ENCODE results near the gene AGAP1. TPM values are rescaled to one million over a fixed set of nuclear protein-coding genes. Genes with fewer than 3 reads are reported as not detected.

Gene AGAP1
- total RNA-seq, 1 donor from 2014 or later: 20.4 TPM

DNA sequence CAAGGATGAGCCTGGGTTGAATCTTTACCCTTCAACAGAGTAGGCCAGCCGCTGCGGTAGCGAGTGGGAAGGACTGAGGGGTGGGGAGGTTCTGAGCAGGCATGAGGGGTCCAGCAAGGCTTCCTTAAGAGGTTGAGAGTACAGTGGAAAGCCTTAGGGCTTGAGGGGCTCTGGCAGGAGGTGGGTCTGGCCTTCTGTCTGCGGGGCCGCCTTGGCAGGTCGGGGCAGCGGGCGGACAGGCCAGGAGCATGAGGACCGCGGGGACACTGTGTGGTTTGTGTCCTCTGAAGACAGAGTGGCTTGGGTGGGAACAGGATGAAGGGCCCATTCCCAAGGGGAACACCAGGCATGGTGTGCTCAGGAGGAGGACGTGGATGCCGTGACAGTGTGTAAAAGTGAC lies 250.3 kb downstream of the AGAP1 start:
- Histone ChIP-seq H3K4me3 (no peak overlapping the region), H3K36me3 (no peaks in the 10 kb centered on the region), H3K27me3 (no peaks in the 10 kb centered on the region), H2AFZ (replicated peaks) (no peak overlapping the region), H3K79me2 (ENCODE audit: low read depth) (no peaks in the 10 kb centered on the region), H3K4me2 (no peak overlapping the region), H3K27ac (no peak overlapping the region), H3K9ac (no peak overlapping the region), H4K20me1 (ENCODE audit: low read depth) (peaks cover 60% of the 10 kb centered on the region), H3K9me3 (ENCODE audit: low read depth) (no peaks in the 10 kb centered on the region), H3K4me1 (peaks cover 12% of the 10 kb centered on the region), H3F3A (ENCODE audit: low read depth) (peaks cover 7% of the 10 kb centered on the region)
- TF ChIP-seq EZH2 (IDR thresholded peaks at IDR 0.05) (no peak), EZH2phosphoT487 (IDR thresholded peaks at IDR 0.05) (no peak)
- TF ChIP-seq, protein P1, sequence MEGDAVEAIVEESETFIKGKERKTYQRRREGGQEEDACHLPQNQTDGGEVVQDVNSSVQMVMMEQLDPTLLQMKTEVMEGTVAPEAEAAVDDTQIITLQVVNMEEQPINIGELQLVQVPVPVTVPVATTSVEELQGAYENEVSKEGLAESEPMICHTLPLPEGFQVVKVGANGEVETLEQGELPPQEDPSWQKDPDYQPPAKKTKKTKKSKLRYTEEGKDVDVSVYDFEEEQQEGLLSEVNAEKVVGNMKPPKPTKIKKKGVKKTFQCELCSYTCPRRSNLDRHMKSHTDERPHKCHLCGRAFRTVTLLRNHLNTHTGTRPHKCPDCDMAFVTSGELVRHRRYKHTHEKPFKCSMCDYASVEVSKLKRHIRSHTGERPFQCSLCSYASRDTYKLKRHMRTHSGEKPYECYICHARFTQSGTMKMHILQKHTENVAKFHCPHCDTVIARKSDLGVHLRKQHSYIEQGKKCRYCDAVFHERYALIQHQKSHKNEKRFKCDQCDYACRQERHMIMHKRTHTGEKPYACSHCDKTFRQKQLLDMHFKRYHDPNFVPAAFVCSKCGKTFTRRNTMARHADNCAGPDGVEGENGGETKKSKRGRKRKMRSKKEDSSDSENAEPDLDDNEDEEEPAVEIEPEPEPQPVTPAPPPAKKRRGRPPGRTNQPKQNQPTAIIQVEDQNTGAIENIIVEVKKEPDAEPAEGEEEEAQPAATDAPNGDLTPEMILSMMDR (IDR thresholded peaks at IDR 0.05): no peak
- Mint-ChIP-seq H3K36me3 (peaks cover 11% of the 10 kb centered on the region), H3K27me3 (ENCODE audit: insufficient read depth, low read depth) (peaks cover 6% of the 10 kb centered on the region), H3K27ac (no peak overlapping the region), H3K4me1 (peaks cover 36% of the 10 kb centered on the region), H3K4me3 (no peak overlapping the region), H3K9me3 (no peaks in the 10 kb centered on the region)
- DNase-seq (ENCODE audit: low spot score): no peak

DNA sequence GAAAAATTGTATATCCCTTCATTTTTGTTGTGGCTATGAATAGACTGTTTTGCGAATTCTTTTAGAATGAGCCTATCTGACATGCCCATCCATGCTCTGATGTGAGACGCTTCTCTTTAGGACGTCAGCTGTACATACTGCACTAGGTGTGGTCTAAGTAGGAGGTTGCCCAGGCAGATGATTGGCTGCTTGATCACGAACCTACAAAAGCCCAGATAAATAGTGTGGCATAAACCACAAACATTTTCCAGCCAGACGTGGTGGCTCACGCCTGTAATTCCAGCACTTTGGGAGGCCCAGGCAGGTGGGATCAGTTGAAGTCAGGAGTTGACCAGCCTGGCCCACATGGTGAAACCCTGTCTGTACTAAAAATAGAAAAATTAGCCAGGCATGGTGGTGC lies 251.8 kb downstream of the AGAP1 start:
- Mint-ChIP-seq H3K4me3 (peak overlapping the region; percentile 54), H3K27me3 (ENCODE audit: insufficient read depth, low read depth) (peaks cover 4% of the 10 kb centered on the region), H3K27ac (no peak overlapping the region), H3K36me3 (peaks cover 19% of the 10 kb centered on the region), H3K9me3 (no peaks in the 10 kb centered on the region), H3K4me1 (peaks cover 28% of the 10 kb centered on the region)
- Histone ChIP-seq H3K79me2 (ENCODE audit: low read depth) (no peaks in the 10 kb centered on the region), H3K4me3 (no peak overlapping the region), H2AFZ (replicated peaks) (no peak overlapping the region), H3K27me3 (no peaks in the 10 kb centered on the region), H3K4me1 (peaks cover 9% of the 10 kb centered on the region), H4K20me1 (ENCODE audit: low read depth) (peaks cover 49% of the 10 kb centered on the region), H3K9ac (no peak overlapping the region), H3F3A (ENCODE audit: low read depth) (peaks cover 5% of the 10 kb centered on the region), H3K4me2 (no peak overlapping the region), H3K36me3 (no peaks in the 10 kb centered on the region), H3K9me3 (ENCODE audit: low read depth) (no peaks in the 10 kb centered on the region), H3K27ac (no peak overlapping the region)
- DNase-seq (ENCODE audit: low spot score): no peak
- TF ChIP-seq EZH2phosphoT487 (IDR thresholded peaks at IDR 0.05) (no peak), EZH2 (IDR thresholded peaks at IDR 0.05) (no peak)
- TF ChIP-seq, protein P1 (IDR thresholded peaks at IDR 0.05): no peak

DNA sequence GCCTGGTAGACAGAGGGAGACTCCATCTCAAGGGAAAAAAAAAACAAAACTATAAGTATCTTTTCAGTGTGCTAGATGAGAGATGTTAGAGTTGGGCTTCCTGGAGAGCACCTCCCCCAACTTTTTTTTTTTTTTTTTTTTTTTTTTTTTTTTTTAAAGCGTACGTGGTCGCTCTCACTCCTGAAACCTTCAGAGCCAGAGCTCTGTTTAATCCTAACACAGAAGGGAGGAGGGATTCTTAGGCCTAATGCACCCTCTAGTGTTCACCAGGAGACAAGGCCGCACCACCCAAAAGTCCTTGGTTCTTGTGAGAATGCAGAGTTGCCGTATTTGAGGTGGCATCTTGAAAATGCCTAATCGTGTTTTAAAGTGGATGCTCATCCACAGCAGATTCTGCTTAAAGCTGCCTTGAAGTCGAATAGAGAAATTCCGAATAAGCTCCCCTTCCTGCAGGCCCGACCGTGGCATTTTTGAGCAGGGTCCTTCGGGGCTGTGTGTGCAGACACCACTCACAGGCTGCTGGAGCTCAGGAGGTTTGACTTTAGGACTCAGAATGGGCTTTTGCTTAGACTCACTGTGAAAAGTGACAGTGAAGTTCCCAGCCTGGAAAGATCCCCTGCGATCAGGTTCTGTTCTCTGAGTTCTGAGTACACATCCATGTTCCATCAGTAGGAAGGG lies 252.6 kb downstream of the AGAP1 start:
- Histone ChIP-seq H3F3A (ENCODE audit: low read depth) (peaks cover 3% of the 10 kb centered on the region), H4K20me1 (ENCODE audit: low read depth) (peaks cover 43% of the 10 kb centered on the region), H3K4me2 (no peak overlapping the region), H3K4me1 (peaks cover 7% of the 10 kb centered on the region), H3K36me3 (no peaks in the 10 kb centered on the region), H3K4me3 (no peak overlapping the region), H3K27me3 (no peaks in the 10 kb centered on the region), H3K9me3 (ENCODE audit: low read depth) (no peaks in the 10 kb centered on the region), H3K9ac (no peak overlapping the region), H3K27ac (no peak overlapping the region), H3K79me2 (ENCODE audit: low read depth) (no peaks in the 10 kb centered on the region), H2AFZ (replicated peaks) (no peak overlapping the region)
- Mint-ChIP-seq H3K9me3 (no peaks in the 10 kb centered on the region), H3K4me3 (no peak overlapping the region), H3K27ac (no peak overlapping the region), H3K36me3 (peaks cover 22% of the 10 kb centered on the region), H3K4me1 (peaks cover 20% of the 10 kb centered on the region), H3K27me3 (ENCODE audit: insufficient read depth, low read depth) (peaks cover 4% of the 10 kb centered on the region)
- DNase-seq (ENCODE audit: low spot score): peak; percentile 91
- no peak for TF ChIP-seq EZH2phosphoT487 (IDR thresholded peaks at IDR 0.05)
- no peak for TF ChIP-seq EZH2 (IDR thresholded peaks at IDR 0.05)
- TF ChIP-seq, protein P1 (IDR thresholded peaks at IDR 0.05): peak; percentile 76

All from neural progenitor cell (in vitro differentiated cells).